HepG2 (cell line): ENCODE data around the gene AGBL3. TPM values are rescaled to one million over a fixed set of nuclear protein-coding genes. Genes with fewer than 3 reads are reported as not detected.

Experiments used
- ATAC-seq: fragments of 200-7000 bp; cut with Tn5 transposase; 3 replicates; pipeline ENCODE4 v1.9.1; 2020; ENCODE audit warnings: mild to moderate bottlenecking, moderate library complexity
- BruUV-seq: library from RNA; stranded (reverse); fragments of 400-500 nt; replicated peaks from 2 replicates; lab custom pipeline; 2021; lab: Mats Ljungman, UMichigan
- CTCF ChIA-PET: fragments of 300-600 bp; formaldehyde crosslinking; extraction: SDS; loops from one replicate; lab custom pipeline; 2021; ENCODE audit warnings: low total read pairs, inconsistent platforms, low intra/inter-chr PET ratio; lab: Yijun Ruan, JAX
- POLR2A ChIA-PET: fragments of 350-600 bp; sonication (Branson Sonifier 250); formaldehyde crosslinking; loops from one replicate; lab custom pipeline; 2020; ENCODE audit warnings: antibody characterized with exemption, inconsistent platforms; lab: Yijun Ruan, JAX
- DNase-seq: peaks from one replicate; pipeline ENCODE4 v3.0.0-alpha.2; 2015; ENCODE audit warnings: low spot score
- FAIRE-seq: peaks from 3 replicates; lab custom pipeline; 2011; peaks lifted over from hg19 to GRCh38; lab: Jason Lieb, UNC
- H2AFZ ChIP-seq: one replicate; pipeline ENCODE4 v1.6.1; 2011; ENCODE audit warnings: low read length, inconsistent platforms
- H3K27ac ChIP-seq: fragments of 300-600 bp; 3 replicates; pipeline ENCODE4 v1.8.0; 2011; ENCODE audit warnings: mixed run types, mild to moderate bottlenecking, mixed read lengths, low read length, inconsistent platforms; ENCODE audit not compliant: insufficient read depth; ENCODE audit errors: extremely low read length
- H3K27me3 ChIP-seq, 2 experiments: fragments of 200-600 bp in 1 of 2; 2 replicates in 1 of 2; 3 replicates in 1 of 2; pipeline versions ENCODE4 v1.6.0 to v1.8.0; 2011; ENCODE audit warnings: low read length in 2 of 2, mild to moderate bottlenecking in 2 of 2, moderate library complexity in 2 of 2, inconsistent platforms in 1 of 2; ENCODE audit not compliant: insufficient read depth in 2 of 2, control insufficient read depth in 1 of 2
- H3K36me3 ChIP-seq, 2 experiments: fragments of 200-600 bp in 1 of 2; replicated peaks in 1 of 2; 2 replicates in 1 of 2; 3 replicates in 1 of 2; pipeline versions ENCODE4 v1.5.1 to v1.8.0; 2011; ENCODE audit warnings: low read length in 2 of 2, inconsistent platforms in 1 of 2; ENCODE audit not compliant: insufficient read depth in 2 of 2, control insufficient read depth in 1 of 2
- H3K4me1 ChIP-seq: 2 replicates; pipeline ENCODE4 v1.5.1; 2012; ENCODE audit warnings: low read length, inconsistent platforms; ENCODE audit not compliant: insufficient read depth
- H3K4me2 ChIP-seq: 2 replicates; pipeline ENCODE4 v1.6.0; 2011; ENCODE audit warnings: low read depth, low read length, inconsistent platforms
- H3K4me3 ChIP-seq, 3 experiments: fragments of 200-600 bp in 1 of 3; sonication (generic), shearing (Covaris generic) in 1 of 3; replicated peaks in 1 of 3; 2 replicates each; pipeline ENCODE4 v1.5.1; 2011 to 2016; ENCODE audit warnings: low read length in 3 of 3, inconsistent platforms in 2 of 3, low read depth in 2 of 3, mild to moderate bottlenecking in 2 of 3, control low read depth in 1 of 3, mixed read lengths in 1 of 3; ENCODE audit not compliant: insufficient read depth in 1 of 3
- H3K79me2 ChIP-seq: one replicate; pipeline ENCODE4 v1.6.1; 2011; ENCODE audit warnings: low read length, inconsistent platforms; ENCODE audit not compliant: insufficient read depth
- H3K9ac ChIP-seq: 2 replicates; pipeline ENCODE4 v1.6.0; 2011; ENCODE audit warnings: mild to moderate bottlenecking, low read depth, low read length, inconsistent platforms; ENCODE audit not compliant: insufficient read depth
- H3K9me3 ChIP-seq: 2 replicates; pipeline ENCODE4 v1.5.1; 2012; ENCODE audit warnings: mild to moderate bottlenecking, low read length
- H4K20me1 ChIP-seq: 2 replicates; pipeline ENCODE4 v1.6.0; 2011; ENCODE audit warnings: inconsistent platforms, mild to moderate bottlenecking, low read length, moderate library complexity; ENCODE audit not compliant: insufficient read depth
- BCL6 ChIP-seq: IDR thresholded peaks from 2 replicates; pipeline ENCODE4 v1.6.1; 2016; ENCODE audit warnings: missing genetic modification reagents, missing compliant biosample characterization
- HOXA7 ChIP-seq: sonication (generic); formaldehyde crosslinking; IDR thresholded peaks from 2 replicates; pipeline ENCODE4 v1.8.1; 2022; ENCODE audit warnings: mild to moderate bottlenecking, missing genetic modification reagents, moderate library complexity
- NR2F6 ChIP-seq, 2 experiments: IDR thresholded peaks; 2 replicates each; pipeline ENCODE4 v1.6.1; 2016; ENCODE audit warnings: antibody characterized with exemption in 1 of 2, mild to moderate bottlenecking in 1 of 2
- STAG1 ChIP-seq: sonication (generic); formaldehyde crosslinking; IDR thresholded peaks from 2 replicates; pipeline ENCODE4 v1.4.0; 2020; ENCODE audit warnings: missing genetic modification reagents
- ZSCAN21 ChIP-seq: sonication (generic); formaldehyde crosslinking; IDR thresholded peaks from 2 replicates; pipeline ENCODE4 v1.8.0; 2022; ENCODE audit warnings: mild to moderate bottlenecking, missing genetic modification reagents, moderate library complexity, borderline replicate concordance
- WGBS: methylation state at CpG from one replicate; pipeline ENCODE4 v1.1.6; 2017; ENCODE audit warnings: low lambda C conversion rate; 5-methylcytosine and 5-hydroxymethylcytosine counted together
- in situ Hi-C: cut with HindIII; loops from 2 replicates; pipeline ENCODE4 v1.10.0; 2017; ENCODE audit warnings: low pct_unique_long_range_greater_than_20kb; ENCODE audit not compliant: extremely low pct_ligation_motif_present
- intact Hi-C: fragments of 100-400 bp; cut with micrococcal nuclease; formaldehyde crosslinking; loops from one replicate; pipeline ENCODE4 v1.10.0; 2022; ENCODE audit not compliant: unreplicated experiment
- polyA plus RNA-seq, 8 experiments: library from polyadenylated mRNA; depleted of rRNA in 3 of 8; stranded (reverse) in 7 of 8; unstranded in 1 of 8; fragments of >200 nt; fragmentation: Illumina TruSeq in 4 of 8; extraction: Trizol in 4 of 8; gene quantifications; 2 replicates each; pipeline versions ENCODE4 v1.2.1 to v1.2.3, GENCODE V29; 2011 to 2016; ENCODE audit warnings: low read depth in 4 of 8, missing spikeins in 1 of 8, mixed read lengths in 1 of 8; ENCODE audit not compliant: insufficient read depth in 1 of 8
- total RNA-seq, 5 experiments: library from RNA; depleted of rRNA; stranded (reverse); fragments of >200 nt; fragmentation: Illumina TruSeq; extraction: Trizol; gene quantifications; 2 replicates each; pipeline ENCODE4 v1.2.3, GENCODE V29; 2016; ENCODE audit warnings: low read depth in 1 of 5
- TF ChIP-seq, protein P1 (sequence below): sonication (generic); formaldehyde crosslinking; IDR thresholded peaks from 2 replicates; pipeline ENCODE4 v1.8.0; 2022; ENCODE audit warnings: mild to moderate bottlenecking, missing genetic modification reagents

Gene AGBL3
- total and polyA plus RNA-seq, 2 of the 13 experiments (the other 11 are each of a cell fraction or from before 2014, with no cell fraction given) = 2.2 to 7.2 TPM

- FAIRE-seq = no peak
- no peaks in the 10 kb centered on the region for H4K20me1 ChIP-seq
- no peaks in the 10 kb centered on the region; a peak in 1 of 5 replicates for H3K27me3 ChIP-seq
- H3K9ac ChIP-seq = no peak overlapping the region
- intact Hi-C loops = no loop called here
- H3K9me3 ChIP-seq = no peaks in the 10 kb centered on the region
- 78% methylated on average over 4 of the region's 4 CpGs for WGBS
- POLR2A ChIA-PET = no interaction called here
- no peaks in the 10 kb centered on the region for H3K36me3 ChIP-seq
- H2AFZ ChIP-seq = no peak overlapping the region
- no peak overlapping the region for H3K4me2 ChIP-seq
- no TSS peak for BruUV-seq
- H3K4me3 ChIP-seq = no peak overlapping the region
- no peaks in the 10 kb centered on the region for H3K79me2 ChIP-seq
- CTCF ChIA-PET = no interaction called here
- H3K4me1 ChIP-seq = peaks cover 5% of the 10 kb centered on the region
- in situ Hi-C loops = no loop called here
- TF ChIP-seq NR2F6 (IDR thresholded peaks at IDR 0.05) (no peak), NR2F6 (CRISPR knock-in tag; IDR thresholded peaks at IDR 0.05) (no peak), ZSCAN21 (no peak), HOXA7 (no peak), BCL6 (CRISPR knock-in tag) (no peak)
- H3K27ac ChIP-seq = no peak overlapping the region
- DNase-seq = no peak
- ATAC-seq = no peak
Observed at GRCh38 chr7:135109562-135109961, 123.3 kb downstream of the AGBL3 start.

GRCh38 chr7:135109976-135110375 lies 123.7 kb downstream of the AGBL3 start:
- DNase-seq (no peak), FAIRE-seq (no peak), ATAC-seq (peak; percentile 94)
- intact Hi-C loops (loop anchor here (10.0 kb wide), 1 partner anchor 55 kb away; no protein-coding TSS in a partner anchor), in situ Hi-C loops (no loop called here)
- POLR2A ChIA-PET = no interaction called here
- Histone ChIP-seq H3K79me2 (no peaks in the 10 kb centered on the region), H3K27ac (no peak overlapping the region), H3K4me3 (no peak overlapping the region), H3K4me1 (peaks cover 9% of the 10 kb centered on the region), H3K27me3 (no peaks in the 10 kb centered on the region; a peak in 1 of 5 replicates), H3K9ac (no peak overlapping the region), H3K36me3 (no peaks in the 10 kb centered on the region), H2AFZ (no peak overlapping the region), H3K9me3 (no peaks in the 10 kb centered on the region), H3K4me2 (no peak overlapping the region), H4K20me1 (no peaks in the 10 kb centered on the region)
- no CpG with 5 or more reads among the region's 1 CpG for WGBS
- no TSS peak for BruUV-seq
- CTCF ChIA-PET = no interaction called here
- TF ChIP-seq, protein P1, sequence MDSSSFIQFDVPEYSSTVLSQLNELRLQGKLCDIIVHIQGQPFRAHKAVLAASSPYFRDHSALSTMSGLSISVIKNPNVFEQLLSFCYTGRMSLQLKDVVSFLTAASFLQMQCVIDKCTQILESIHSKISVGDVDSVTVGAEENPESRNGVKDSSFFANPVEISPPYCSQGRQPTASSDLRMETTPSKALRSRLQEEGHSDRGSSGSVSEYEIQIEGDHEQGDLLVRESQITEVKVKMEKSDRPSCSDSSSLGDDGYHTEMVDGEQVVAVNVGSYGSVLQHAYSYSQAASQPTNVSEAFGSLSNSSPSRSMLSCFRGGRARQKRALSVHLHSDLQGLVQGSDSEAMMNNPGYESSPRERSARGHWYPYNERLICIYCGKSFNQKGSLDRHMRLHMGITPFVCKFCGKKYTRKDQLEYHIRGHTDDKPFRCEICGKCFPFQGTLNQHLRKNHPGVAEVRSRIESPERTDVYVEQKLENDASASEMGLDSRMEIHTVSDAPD (CRISPR knock-in tag) = no peak
- peak; percentile 27; the same call in 1 of the 2 replicates for TF ChIP-seq STAG1
